GM19468 (cell line): Measurements from ENCODE around the gene GALNT9.
"Not testable (repeated sequence)": the region's sequence is repeated elsewhere in the genome, so short reads cannot be mapped to it uniquely, and the experiment has no call there.

ENCODE experiments used
- ATAC-seq: cut with Tn5 transposase; IDR thresholded peaks from one replicate; pipeline ENCODE4 v1.9.1; 2021; ENCODE audit warnings: mild to moderate bottlenecking, moderate library complexity, moderate number of reproducible peaks; ENCODE audit not compliant: unreplicated experiment; ENCODE audit errors: extremely low read depth

GALNT9 gene

GRCh38 chr12:132359551-132359950, 30.2 kb upstream of the GALNT9 start:
- ATAC-seq, result no peak

DNA sequence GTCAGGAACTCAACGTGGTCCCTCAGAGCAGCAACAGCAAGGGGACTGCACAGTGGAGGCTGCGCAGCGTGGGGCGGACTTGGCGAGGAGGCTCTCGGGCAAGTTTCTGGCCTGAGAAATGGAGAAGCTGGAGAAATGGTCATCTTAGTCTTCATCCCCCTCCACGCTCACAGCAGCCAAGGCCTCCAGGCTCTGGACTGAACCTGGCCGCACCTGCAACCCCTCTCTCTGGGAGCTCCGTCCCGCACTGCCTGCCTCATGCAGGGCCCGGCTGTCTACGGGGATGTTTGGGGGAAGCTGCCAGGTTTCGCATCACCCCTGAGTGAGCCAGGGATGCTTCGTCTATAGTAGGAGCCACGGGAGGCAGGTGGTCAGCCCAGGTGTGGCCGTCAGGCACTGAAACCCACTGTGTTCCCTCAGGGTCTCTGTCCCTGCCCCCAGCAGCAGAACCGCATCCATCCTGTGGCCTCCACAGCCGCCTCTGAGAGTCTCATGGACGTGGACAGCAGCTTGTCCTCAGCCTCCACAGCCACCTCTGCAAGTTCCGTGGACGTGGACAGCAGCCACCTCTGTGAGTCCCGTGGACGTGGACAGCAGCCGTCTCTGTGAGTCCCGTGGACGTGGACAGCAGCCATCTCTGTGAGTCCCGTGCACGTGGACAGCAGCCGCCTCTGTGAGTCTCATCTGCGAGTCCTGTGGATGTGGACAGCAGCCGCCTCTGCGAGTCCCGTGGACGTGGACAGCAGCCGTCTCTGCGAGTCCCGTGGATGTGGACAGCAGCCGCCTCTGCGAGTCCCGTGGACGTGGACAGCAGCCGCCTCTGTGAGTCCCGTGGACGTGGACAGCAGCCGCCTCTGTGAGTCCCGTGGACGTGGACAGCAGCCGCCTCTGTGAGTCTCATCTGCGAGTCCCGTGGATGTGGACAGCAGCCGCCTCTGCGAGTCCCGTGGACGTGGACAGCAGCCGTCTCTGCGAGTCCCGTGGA, 29.1 kb upstream of the GALNT9 start:
- ATAC-seq, result not testable (repeated sequence)

DNA sequence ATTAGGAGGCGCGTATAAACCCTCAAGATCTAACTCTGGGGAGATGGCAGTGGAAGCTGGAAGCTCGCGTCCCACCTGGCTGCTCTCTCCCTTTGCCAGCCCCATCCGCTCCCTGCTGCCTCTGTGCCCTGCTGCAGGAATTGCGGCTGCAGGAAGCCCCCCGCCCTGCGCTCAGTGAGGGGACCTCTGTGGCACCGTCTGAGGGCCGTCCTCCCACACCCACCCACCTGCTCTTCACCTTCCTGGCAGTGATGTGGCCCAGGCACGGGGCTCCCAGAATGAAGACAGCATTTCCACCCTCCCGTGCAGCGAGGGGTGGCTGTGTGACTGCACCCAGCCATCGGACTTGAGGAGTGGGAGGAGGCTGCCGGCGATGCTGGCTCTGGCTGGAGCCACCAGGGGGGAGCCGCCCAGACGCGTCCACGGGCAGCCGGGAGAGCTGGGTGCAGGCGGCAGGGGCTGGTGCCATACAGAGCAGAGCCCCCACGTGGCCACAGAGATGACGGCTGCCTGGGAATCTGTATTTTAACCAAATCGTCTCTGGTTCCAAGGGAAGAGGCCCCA, 28.3 kb upstream of the GALNT9 start:
- no peak for ATAC-seq

DNA sequence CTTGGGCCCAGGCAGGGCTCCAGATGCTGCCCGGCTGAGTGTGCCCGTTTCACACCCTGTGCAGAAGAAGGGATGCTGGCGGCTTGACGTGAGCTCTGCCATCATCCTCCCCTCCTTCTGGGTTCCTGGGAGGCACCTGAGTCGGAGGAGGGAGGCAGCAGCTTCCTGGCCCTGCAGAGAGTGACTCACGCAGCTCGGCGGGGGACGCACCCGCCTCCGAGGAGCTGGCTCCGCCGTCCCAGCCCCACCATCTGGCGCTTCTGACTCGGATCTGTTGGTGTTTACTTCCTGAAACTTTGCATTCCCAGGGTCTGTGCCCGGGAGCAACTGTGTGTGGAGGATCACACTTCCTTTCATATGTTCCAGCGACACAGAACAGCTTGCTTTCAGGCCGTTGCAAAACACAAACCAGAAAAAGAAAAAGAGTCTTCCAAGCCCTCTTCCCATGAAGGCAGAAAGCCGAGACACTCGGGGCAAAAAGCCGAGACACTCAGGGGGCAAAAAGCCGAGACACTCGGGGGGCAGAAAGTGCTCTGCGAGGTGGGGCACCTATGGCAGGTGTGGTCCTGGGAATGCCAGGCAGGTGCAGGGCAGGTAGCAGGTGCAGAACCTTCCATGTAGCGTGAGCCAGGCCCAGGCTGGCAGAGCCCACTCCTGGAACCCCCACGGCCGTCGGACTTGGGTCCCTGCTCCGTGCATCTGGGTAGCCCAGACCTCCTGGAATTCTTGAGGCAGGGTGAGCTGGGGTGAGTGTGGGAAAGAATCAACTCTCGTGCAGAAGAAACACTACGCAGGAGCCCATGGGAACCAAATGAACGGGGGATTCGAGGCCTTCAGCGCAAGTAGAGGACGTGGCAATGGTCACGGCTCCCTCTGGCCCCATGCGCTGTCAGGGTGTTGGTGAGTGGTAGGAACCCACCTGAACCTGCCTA, 27.6 kb upstream of the GALNT9 start:
- ATAC-seq, result no peak

DNA sequence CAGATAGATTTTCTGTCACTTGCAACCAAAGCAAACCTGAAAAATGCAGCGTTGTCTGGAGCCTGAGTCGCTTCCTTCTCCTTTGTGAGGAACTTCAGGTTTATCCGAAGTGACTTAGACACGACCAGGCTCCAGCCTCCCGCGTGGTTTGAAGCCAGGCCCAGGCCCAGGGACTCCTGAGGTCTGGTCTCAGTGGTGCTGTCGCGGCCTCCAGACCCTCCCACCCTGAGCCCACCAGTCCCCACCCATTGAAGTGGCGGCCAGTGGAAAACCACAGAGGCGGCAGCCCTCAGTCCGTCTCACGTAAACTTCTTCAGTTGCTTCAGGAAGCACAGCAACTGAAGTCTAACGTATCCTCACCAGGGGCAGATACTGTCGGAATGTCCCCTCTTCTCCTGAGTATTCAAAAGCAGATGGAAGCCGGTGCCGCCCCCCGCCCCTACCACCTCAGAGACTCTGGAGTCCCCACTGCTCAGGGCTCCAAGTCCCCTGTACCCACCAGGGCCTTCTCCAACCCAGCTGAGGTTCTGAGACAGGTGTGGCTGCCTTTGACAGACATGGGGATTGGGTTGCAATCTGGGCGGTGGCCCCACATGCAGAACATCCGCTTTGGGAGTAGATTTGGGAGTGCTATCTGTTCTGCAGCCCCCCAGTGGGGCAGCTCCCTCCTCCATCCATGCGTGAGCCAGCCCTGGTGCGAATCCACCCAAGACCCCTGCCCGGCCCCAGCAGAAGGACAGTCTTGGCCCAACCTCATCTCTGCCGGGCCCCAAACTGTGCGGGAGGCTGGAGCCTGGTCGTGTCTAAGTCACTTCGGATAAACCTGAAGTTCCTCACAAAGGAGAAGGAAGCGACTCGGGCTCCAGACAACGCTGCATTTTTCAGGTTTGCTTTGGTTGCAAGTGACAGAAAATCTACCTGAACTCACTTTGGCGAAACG, 26.6 kb upstream of the GALNT9 start:
- no peak for ATAC-seq

GRCh38 chr12:132354982-132355680, 25.7 kb upstream of the GALNT9 start:
- ATAC-seq, result no peak

DNA sequence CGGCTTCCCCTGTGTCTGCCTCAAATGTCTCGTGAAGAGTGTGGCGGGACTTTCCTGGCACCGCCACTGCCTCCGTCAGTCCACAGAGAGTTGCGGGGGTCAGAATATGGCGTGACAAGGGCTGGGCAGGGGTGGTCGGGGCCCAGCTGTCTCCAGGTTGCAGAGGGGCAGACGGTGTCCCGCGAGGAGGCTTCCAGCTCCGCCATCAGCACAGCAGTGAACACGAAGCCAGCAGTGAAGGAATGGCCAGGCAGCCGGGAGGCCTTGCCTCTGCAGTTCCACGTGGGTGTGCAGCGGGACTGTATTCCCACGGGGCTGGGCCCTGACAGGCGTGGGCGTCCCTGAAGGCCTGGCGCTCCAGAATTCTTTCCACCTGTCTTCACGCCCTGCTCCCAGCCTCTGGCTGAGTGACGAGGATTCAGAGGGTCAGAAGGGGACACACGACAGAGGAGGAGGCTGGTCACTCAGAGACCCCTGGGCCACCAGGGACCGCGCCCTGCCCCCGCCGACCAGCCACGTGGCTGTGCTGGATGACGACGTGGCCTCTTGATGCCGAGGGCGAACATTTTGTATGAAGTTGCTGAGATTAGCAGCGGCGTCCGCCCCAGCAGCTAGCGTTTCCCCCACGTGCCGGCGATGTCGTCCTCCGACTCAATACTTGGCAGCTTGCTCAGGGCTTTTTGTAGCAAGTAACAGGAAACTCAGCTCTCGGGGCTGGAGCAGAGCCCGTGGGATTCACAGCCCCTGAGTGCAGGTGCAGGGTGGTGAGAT, 25.0 kb upstream of the GALNT9 start:
- no peak for ATAC-seq

DNA sequence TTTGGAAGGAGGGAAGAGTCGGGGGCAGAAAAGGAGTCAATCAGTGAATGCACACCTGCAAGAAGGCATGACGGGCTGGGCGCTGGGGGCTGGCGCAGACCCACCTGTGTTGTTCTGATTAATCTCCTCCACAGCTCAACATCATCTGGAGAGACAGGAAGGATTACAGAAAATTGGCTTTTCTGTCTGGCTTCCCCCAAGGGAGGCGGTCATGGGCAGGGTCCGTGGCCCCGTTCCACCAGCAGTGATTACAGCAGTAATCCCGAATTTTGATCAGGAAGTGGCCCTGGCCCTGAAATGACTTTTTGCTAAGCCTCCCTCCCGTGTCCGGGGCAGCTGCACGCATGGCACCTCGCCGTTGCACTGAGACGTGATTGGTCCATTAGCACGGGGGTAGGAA, 24.4 kb upstream of the GALNT9 start:
- ATAC-seq, result no peak

GRCh38 chr12:132352896-132353800, 23.8 kb upstream of the GALNT9 start:
- ATAC-seq, result no peak

GRCh38 chr12:132351751-132352495, 22.5 kb upstream of the GALNT9 start:
- no peak for ATAC-seq

DNA sequence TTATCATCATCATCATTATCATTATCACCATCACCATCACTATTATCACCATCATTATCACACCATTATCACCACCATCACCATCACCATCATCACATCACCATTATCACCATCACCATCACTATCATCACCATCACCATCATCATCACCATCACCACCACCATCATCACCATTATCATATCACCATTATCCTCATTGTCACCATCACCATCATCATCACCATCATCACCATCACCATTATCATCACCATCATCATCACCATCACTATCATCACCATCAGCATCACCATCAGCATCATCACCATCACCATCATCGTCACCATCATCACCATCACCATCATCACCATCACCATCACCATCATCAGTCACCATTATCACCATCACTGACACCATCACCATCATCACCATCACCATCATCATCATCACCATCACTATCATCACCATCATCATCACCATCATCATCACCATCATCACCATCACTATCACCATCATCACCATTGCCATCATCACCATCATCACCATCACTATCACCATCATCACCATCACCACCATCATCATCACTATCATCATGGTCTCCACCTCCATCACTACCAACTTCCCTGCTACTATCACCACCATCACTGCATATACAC, 20.2 kb upstream of the GALNT9 start:
- ATAC-seq, result no peak

DNA sequence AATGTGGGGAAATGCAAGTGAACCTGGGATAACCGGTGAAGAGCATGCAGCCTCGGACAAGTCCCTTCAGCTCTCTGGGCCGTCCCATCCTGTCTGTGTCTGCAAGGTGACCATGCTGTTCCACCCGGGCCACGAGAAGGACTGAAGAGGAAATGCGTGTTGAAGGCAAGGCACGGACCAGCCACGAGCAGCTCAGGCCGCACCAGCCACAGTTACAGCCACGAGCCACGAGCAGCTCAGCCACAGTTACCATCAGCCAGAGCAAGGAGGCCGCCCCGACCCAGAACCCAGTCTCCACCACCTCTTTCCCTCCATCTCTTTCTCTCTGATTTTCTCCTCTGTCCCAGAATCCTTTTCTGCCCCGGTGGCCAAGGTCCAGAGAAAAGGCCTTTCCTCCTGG, 18.8 kb upstream of the GALNT9 start:
- ATAC-seq, result no peak

- no peak for ATAC-seq
Observed at GRCh38 chr12:132347176-132347855, 17.9 kb upstream of the GALNT9 start.

GRCh38 chr12:132346471-132347175, 17.2 kb upstream of the GALNT9 start:
- no peak for ATAC-seq
